ENCODE data around the gene RNU6-1. TPM values are rescaled to one million over a fixed set of nuclear protein-coding genes. Genes with fewer than 3 reads are reported as not detected.
A peak's percentile ranks its signal among the peaks of the same experiment; 100 is the strongest.

RNU6-1 gene
- total RNA-seq, 1 experiment from 2014 or later: not detected

- no TSS peak for BruUV-seq (replicated peaks)
- Histone ChIP-seq H3K27ac (ENCODE audit: low read length) (no peak overlapping the region), H3K27me3 (ENCODE audit: control insufficient read depth, insufficient read depth, low read length) (no peaks in the 10 kb centered on the region), H3K36me3 (ENCODE audit: control insufficient read depth, insufficient read depth, low read length) (no peaks in the 10 kb centered on the region), H3K4me1 (ENCODE audit: control insufficient read depth, insufficient read depth, low read length) (peaks cover 33% of the 10 kb centered on the region), H3K4me3 (ENCODE audit: low read depth in 2 of 2, low read length in 2 of 2) (peak overlapping the region; percentile 37 to 53), H3K9me3 (ENCODE audit: control insufficient read depth, insufficient read depth, low read depth, low read length) (no peaks in the 10 kb centered on the region)
- TF ChIP-seq SIN3A (IDR thresholded peaks at IDR 0.05; ENCODE audit: borderline replicate concordance, insufficient read depth, low read depth, low read length) (no peak), TCF7L2 (IDR thresholded peaks at IDR 0.05; ENCODE audit: low read depth, low read length) (no peak), REST (IDR thresholded peaks at IDR 0.05; ENCODE audit: insufficient read depth in 1 of 2, low read depth in 2 of 2, low read length in 1 of 2) (no peak), POLR2AphosphoS5 (IDR thresholded peaks at IDR 0.05; ENCODE audit: low read depth, low read length) (no peak), CTCF (IDR thresholded peaks at IDR 0.05) (no peak)
- intact Hi-C loops (cut with micrococcal nuclease; ENCODE audit: unreplicated experiment) (loop anchor here (5.0 to 10.0 kb wide), 3 partner anchors 312 to 590 kb away; partner anchors contain the start of gene C15orf61), in situ Hi-C loops (cut with HindIII; ENCODE audit: low pct_unique_long_range_greater_than_20kb, low sequenced_read_pairs) (no loop called here)
- ATAC-seq (no peak; the same call in 1 of the 2 replicates), DNase-seq (ENCODE audit: low read depth, low spot score) (no peak)
- ChIA-PET POLR2A (no interaction called here), CTCF (interaction anchor here (0.5 kb wide), 1 partner anchor 204 kb away, joined by 3 read pairs; no protein-coding TSS in a partner anchor)
These were observed 5.1 kb downstream of the RNU6-1 start for GRCh38 chr15:67834581-67835296.

GRCh38 chr15:67833710-67834511 lies 5.9 kb downstream of the RNU6-1 start:
- TF ChIP-seq CTCF (IDR thresholded peaks at IDR 0.05) (peak; percentile 88), TCF7L2 (IDR thresholded peaks at IDR 0.05; ENCODE audit: low read depth, low read length) (no peak)
- DNase-seq (ENCODE audit: low read depth, low spot score): no peak

More at GRCh38 chr15:67833710-67834511, 5.9 kb downstream of the RNU6-1 start:
- H3K9me3 ChIP-seq (ENCODE audit: control insufficient read depth, insufficient read depth, low read depth, low read length): no peaks in the 10 kb centered on the region
- H3K27me3 ChIP-seq (ENCODE audit: control insufficient read depth, insufficient read depth, low read length): no peaks in the 10 kb centered on the region
- BruUV-seq (replicated peaks): no TSS peak
- H3K4me1 ChIP-seq (ENCODE audit: control insufficient read depth, insufficient read depth, low read length): peaks cover 28% of the 10 kb centered on the region
- POLR2A ChIA-PET: no interaction called here
- peak overlapping the region; percentile 37 to 53 for H3K4me3 ChIP-seq (ENCODE audit: low read depth in 2 of 2, low read length in 2 of 2)
- peak; percentile 76 for ATAC-seq
- H3K36me3 ChIP-seq (ENCODE audit: control insufficient read depth, insufficient read depth, low read length): no peaks in the 10 kb centered on the region
- 0 out of 2 replicates have a peak overlapping the region, but pooled peaks have one; percentile 48 for H3K27ac ChIP-seq (ENCODE audit: low read length)
- CTCF ChIA-PET: interaction anchor here (1.6 kb wide), 1 partner anchor 377 kb away, joined by 7 read pairs; no protein-coding TSS in a partner anchor
- intact Hi-C loops (cut with micrococcal nuclease; ENCODE audit: unreplicated experiment): loop anchor here (10.0 kb wide), 2 partner anchors 449 to 589 kb away; no protein-coding TSS in a partner anchor
- in situ Hi-C loops (cut with HindIII; ENCODE audit: low pct_unique_long_range_greater_than_20kb, low sequenced_read_pairs): no loop called here
